ENCODE data around the gene CDH4. TPM values are rescaled to one million over a fixed set of nuclear protein-coding genes. Genes with fewer than 3 reads are reported as not detected.

CDH4 gene
- total and polyA plus RNA-seq, 2 of the 8 experiments (the other 6 are each of a cell fraction or from before 2014, with no cell fraction given), result 4.3 to 7.9 TPM

DNA sequence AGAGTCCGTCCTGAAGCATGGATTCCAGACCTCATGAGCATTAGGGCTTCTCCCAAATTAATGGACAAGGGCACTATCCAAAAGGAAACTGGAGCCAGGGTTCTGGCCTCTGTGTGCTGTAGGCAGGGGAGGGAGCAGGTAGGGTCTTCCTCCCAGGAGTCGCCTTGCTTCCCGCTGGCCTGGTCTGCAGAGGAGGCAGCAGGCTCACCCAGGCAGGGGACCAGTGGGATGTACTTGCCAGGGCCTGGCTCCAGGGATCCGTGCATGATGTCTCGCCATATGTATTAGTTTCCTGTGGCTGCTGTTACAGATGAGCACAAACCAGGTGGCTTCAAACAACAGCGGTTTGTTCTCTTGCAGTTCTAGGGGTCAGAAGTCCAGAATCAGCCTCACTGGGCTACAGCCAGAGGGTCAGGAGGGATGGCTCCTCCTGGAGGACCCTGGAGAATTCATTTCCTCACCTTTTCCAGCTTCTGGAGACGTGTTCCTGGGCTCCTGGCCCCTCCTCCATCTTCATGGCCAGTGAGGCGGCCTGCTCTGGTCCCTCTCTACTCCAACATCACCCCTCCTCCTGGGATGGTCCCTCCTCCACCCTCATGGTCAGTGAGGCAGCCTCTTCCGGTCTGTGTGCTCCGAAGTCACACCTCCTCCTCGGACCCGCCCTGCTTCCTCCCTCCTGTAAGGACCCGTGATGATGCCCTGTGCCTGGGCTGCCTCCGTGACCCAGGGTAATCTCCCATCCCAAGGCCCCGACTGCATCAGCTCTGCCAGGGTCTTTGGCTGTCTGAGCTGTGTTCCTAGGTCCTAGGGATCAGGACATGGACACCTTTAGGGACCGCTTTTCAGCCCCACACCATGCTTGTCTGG, 329.1 kb downstream of the CDH4 start (continued):
- no peak for TF ChIP-seq CBX8 (IDR thresholded peaks at IDR 0.05; ENCODE audit: borderline replicate concordance, low read depth, low read length)

Measured in H1 (cell line).